GM19467 (cell line): ENCODE results near the gene CACNB1.
"Not testable (repeated sequence)": the region's sequence is repeated elsewhere in the genome, so short reads cannot be mapped to it uniquely, and the experiment has no call there.

Experiments
- ATAC-seq: cut with Tn5 transposase; IDR thresholded peaks from one replicate; pipeline ENCODE4 v1.9.1; 2021; ENCODE audit warnings: mild to moderate bottlenecking, moderate library complexity; ENCODE audit not compliant: unreplicated experiment

The CACNB1 gene

DNA sequence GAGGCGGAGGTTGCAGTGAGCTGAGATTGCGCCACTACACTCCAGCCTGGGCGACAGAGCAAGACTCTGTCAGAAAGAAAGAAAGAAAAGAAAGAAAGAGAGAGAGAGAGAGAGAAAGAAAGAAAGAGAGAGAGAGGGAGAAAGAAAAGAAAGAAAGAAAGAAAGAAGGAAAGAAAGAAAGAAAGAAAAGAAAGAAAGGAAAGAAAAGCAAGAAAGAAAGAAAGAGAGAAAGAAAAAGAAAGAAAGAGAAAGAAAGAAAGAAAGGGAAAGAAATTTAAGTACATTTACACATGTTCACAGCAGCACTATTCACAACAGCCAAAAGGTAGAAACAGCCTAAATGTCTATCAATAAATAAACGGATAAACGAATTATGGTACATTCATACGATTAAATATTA, 67.9 kb downstream of the CACNB1 start:
- ATAC-seq: not testable (repeated sequence)

DNA sequence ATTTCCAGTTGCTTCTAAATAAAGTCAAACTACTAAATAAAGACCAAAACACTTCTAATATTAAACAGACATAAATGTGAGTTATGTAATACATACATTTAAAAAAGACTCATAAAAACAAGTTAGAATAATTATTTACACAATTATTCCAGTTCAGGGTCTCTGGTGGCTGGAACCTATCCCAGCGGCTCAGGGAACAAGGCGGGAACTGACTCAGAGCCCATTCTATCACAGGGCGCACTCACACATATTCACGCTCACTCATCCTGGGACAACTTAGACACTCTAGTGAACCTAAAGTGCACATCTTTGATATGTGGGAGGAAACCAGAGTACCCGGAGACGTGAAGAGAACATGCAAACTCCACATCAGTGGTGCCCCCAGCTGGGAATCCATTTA, 71.0 kb downstream of the CACNB1 start:
- ATAC-seq: no peak

DNA sequence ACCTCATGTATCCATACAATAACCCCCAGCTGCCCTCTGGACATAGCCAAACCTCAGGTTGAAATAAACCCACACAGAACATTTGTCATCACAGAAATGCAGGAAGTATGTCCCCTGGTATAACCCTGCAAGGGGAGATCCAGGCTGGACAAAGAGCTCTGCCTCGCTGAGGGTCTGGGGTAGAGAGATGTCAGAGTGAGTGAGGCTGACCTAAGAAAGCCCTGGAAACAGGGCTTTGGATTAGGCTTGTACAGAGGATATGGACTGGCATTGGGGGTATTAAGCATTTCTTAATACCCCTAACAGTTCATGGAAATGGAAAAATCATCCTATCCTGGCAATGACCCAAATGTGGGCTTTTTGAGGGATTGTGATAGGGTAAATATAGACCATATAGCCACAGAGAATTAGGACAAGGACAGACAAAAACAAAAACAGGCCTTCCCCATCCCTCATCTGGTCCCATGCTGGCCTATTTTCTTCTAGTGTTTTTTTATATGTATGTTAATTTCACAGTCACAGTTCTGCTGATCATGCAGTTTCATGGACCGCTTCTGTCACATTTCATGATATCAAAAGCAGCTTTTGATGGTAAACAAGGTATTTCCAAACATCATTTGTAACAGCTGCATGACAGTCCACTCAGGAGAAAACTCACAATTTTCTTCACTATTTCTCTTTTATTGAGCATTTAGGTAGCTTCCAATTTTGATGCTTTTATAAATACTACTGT, 72.2 kb downstream of the CACNB1 start:
- no peak for ATAC-seq

DNA sequence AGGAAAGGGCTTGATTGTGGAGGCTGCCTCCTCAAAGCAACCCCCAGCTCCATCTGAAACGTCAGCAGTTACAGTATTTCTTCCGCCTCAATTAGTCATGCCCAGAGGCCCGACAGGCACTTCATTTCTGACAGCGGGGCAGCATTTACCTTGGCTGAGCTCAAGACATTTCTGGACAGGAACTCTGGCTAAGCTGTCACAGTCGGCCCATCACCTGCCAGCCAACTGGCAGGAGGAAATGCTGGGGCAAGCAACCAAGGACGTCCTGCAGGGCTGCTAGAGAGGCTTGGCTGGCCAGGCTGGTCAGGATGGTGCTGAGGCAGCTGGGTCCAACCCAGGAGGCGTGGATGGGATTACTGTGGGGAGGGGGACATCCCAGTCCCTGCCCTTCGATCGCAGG, 73.8 kb downstream of the CACNB1 start:
- ATAC-seq: no peak
